H9 (cell line): Measurements from ENCODE around the gene GNA12. TPM values are rescaled to one million over a fixed set of nuclear protein-coding genes. Genes with fewer than 3 reads are reported as not detected.

Experiments
- DNase-seq: peaks from one replicate; pipeline ENCODE4 v3.0.0-alpha.2; 2017
- H2AFZ ChIP-seq: one replicate; pipeline ENCODE4 v1.6.1; 2013; ENCODE audit warnings: mild to moderate bottlenecking, low read length, control low read depth, moderate library complexity
- H2AK5ac ChIP-seq: 2 replicates; pipeline ENCODE4 v1.6.1; 2013; ENCODE audit warnings: low read length, control low read depth, mixed read lengths; ENCODE audit not compliant: insufficient read length
- H2BK120ac ChIP-seq: one replicate; pipeline ENCODE4 v1.6.1; 2013; ENCODE audit warnings: low read depth, mild to moderate bottlenecking, low read length, control low read depth, inconsistent platforms; ENCODE audit not compliant: poor library complexity, severe bottlenecking
- H2BK12ac ChIP-seq: 2 replicates; pipeline ENCODE4 v1.6.1; 2013; ENCODE audit warnings: low read length, control low read depth, mixed read lengths, low read depth; ENCODE audit not compliant: insufficient read length
- H2BK15ac ChIP-seq: 2 replicates; pipeline ENCODE4 v1.6.1; 2013; ENCODE audit warnings: low read depth, low read length, control low read depth
- H2BK20ac ChIP-seq: one replicate; pipeline ENCODE4 v1.6.1; 2013; ENCODE audit warnings: low read depth, mild to moderate bottlenecking, low read length, control low read depth, inconsistent platforms; ENCODE audit not compliant: poor library complexity, severe bottlenecking
- H2BK5ac ChIP-seq: 2 replicates; pipeline ENCODE4 v1.6.1; 2013; ENCODE audit warnings: low read length, control low read depth, mixed read lengths; ENCODE audit not compliant: insufficient read length
- H3K14ac ChIP-seq: 2 replicates; pipeline ENCODE4 v1.6.1; 2013; ENCODE audit warnings: low read length, control low read depth; ENCODE audit not compliant: insufficient read depth
- H3K18ac ChIP-seq: 2 replicates; pipeline ENCODE4 v1.6.1; 2013; ENCODE audit warnings: low read depth, mild to moderate bottlenecking, mixed read lengths, low read length, control low read depth; ENCODE audit not compliant: insufficient read length
- H3K23ac ChIP-seq: 2 replicates; pipeline ENCODE4 v1.6.1; 2013; ENCODE audit warnings: low read length, control low read depth, mixed read lengths, low read depth; ENCODE audit not compliant: insufficient read length
- H3K23me2 ChIP-seq: 2 replicates; pipeline ENCODE4 v1.6.1; 2013; ENCODE audit warnings: low read depth, mild to moderate bottlenecking, mixed read lengths, low read length, control low read depth; ENCODE audit not compliant: insufficient read length, poor library complexity, severe bottlenecking
- H3K27ac ChIP-seq: 2 replicates; pipeline ENCODE4 v1.5.1; 2013; ENCODE audit warnings: low read length, control low read depth, mixed read lengths, low read depth; ENCODE audit not compliant: insufficient read length
- H3K27me3 ChIP-seq: 2 replicates; pipeline ENCODE4 v1.6.1; 2013; ENCODE audit warnings: low read length, control low read depth, inconsistent platforms; ENCODE audit not compliant: insufficient read depth
- H3K4ac ChIP-seq: 2 replicates; pipeline ENCODE4 v1.6.1; 2013; ENCODE audit warnings: low read depth, mild to moderate bottlenecking, control low read depth, inconsistent platforms, low read length, moderate library complexity
- H3K4me1 ChIP-seq: 2 replicates; pipeline ENCODE4 v1.6.1; 2013; ENCODE audit warnings: low read length, control low read depth, inconsistent platforms; ENCODE audit not compliant: insufficient read depth
- H3K4me2 ChIP-seq: 2 replicates; pipeline ENCODE4 v1.6.1; 2013; ENCODE audit warnings: low read length, control low read depth, mixed read lengths; ENCODE audit not compliant: insufficient read length, insufficient read depth
- H3K56ac ChIP-seq: 2 replicates; pipeline ENCODE4 v1.6.1; 2013; ENCODE audit warnings: low read depth, mild to moderate bottlenecking, mixed read lengths, low read length, control low read depth; ENCODE audit not compliant: insufficient read length
- H3K79me1 ChIP-seq: 2 replicates; pipeline ENCODE4 v1.6.1; 2013; ENCODE audit warnings: low read depth, mild to moderate bottlenecking, moderate library complexity, low read length, control low read depth, inconsistent platforms; ENCODE audit not compliant: insufficient read depth, poor library complexity, severe bottlenecking
- H3K79me2 ChIP-seq: 2 replicates; pipeline ENCODE4 v1.6.1; 2013; ENCODE audit warnings: low read length, control low read depth, inconsistent platforms; ENCODE audit not compliant: insufficient read depth
- H3K9ac ChIP-seq: 2 replicates; pipeline ENCODE4 v1.6.1; 2013; ENCODE audit warnings: low read length, control low read depth, mixed read lengths; ENCODE audit not compliant: insufficient read length; ENCODE audit errors: extremely low read depth
- H3K9me3 ChIP-seq: one replicate; pipeline ENCODE4 v1.6.1; 2013; ENCODE audit warnings: low read depth, low read length, inconsistent platforms; ENCODE audit not compliant: control insufficient read depth
- H3T11ph ChIP-seq: one replicate; pipeline ENCODE4 v1.6.1; 2013; ENCODE audit warnings: mild to moderate bottlenecking, low read length, control low read depth, inconsistent platforms
- H4K20me1 ChIP-seq: one replicate; pipeline ENCODE4 v1.6.1; 2013; ENCODE audit not compliant: control insufficient read depth, insufficient read length, insufficient read depth
- H4K5ac ChIP-seq: 2 replicates; pipeline ENCODE4 v1.6.1; 2013; ENCODE audit warnings: low read depth, mild to moderate bottlenecking, mixed read lengths, low read length, control low read depth; ENCODE audit not compliant: insufficient read length
- H4K8ac ChIP-seq: replicated peaks from 2 replicates; pipeline ENCODE4 v1.6.1; 2013; ENCODE audit warnings: low read length, control low read depth, mixed read lengths, low read depth; ENCODE audit not compliant: insufficient read length
- H4K91ac ChIP-seq: 2 replicates; pipeline ENCODE4 v1.6.1; 2013; ENCODE audit warnings: low read depth, mild to moderate bottlenecking, moderate library complexity, mixed read lengths, low read length, control low read depth; ENCODE audit not compliant: insufficient read length
- H3K27ac Mint-ChIP-seq, 3 experiments: 2 replicates in 2 of 3; 3 replicates in 1 of 3; pipeline ENCODE4 v1.8.0; 2020 to 2021; ENCODE audit warnings: mixed read lengths in 3 of 3, mild to moderate bottlenecking in 1 of 3, moderate library complexity in 1 of 3
- H3K27me3 Mint-ChIP-seq: 2 replicates; pipeline ENCODE4 v1.8.0; 2021; ENCODE audit warnings: low read depth, mild to moderate bottlenecking, moderate library complexity, mixed read lengths
- H3K36me3 Mint-ChIP-seq, 3 experiments: 2 replicates in 2 of 3; 3 replicates in 1 of 3; pipeline ENCODE4 v1.8.0; 2020 to 2021; ENCODE audit warnings: low read depth in 3 of 3, mixed read lengths in 3 of 3; ENCODE audit not compliant: insufficient read depth in 1 of 3
- H3K4me1 Mint-ChIP-seq, 2 experiments: 2 replicates each; pipeline ENCODE4 v1.8.0; 2020; ENCODE audit warnings: mixed read lengths in 2 of 2
- H3K4me3 Mint-ChIP-seq, 2 experiments: 2 replicates in 1 of 2; 3 replicates in 1 of 2; pipeline ENCODE4 v1.8.0; 2020 to 2021; ENCODE audit warnings: mild to moderate bottlenecking in 2 of 2, mixed read lengths in 2 of 2, moderate library complexity in 1 of 2
- H3K9me3 Mint-ChIP-seq, 2 experiments: 2 replicates in 1 of 2; 3 replicates in 1 of 2; pipeline ENCODE4 v1.8.0; 2020; ENCODE audit warnings: mild to moderate bottlenecking in 2 of 2, mixed read lengths in 2 of 2, moderate library complexity in 1 of 2
- CTCF ChIP-seq: fragments of 200-600 bp; sonication (generic); conservative IDR thresholded peaks from 3 replicates; pipeline ENCODE4 v1.8.0; 2021; ENCODE audit warnings: antibody characterized with exemption, mild to moderate bottlenecking
- WGBS: extraction: QIAGEN DNeasy Blood & Tissue Kit; methylation state at CpG from one replicate; pipeline ENCODE4 v1.1.7; 2013; ENCODE audit warnings: missing lambda C conversion rate, low lambda C conversion rate, mixed read lengths; ENCODE audit not compliant: insufficient read length; ENCODE audit errors: extremely low coverage; 5-methylcytosine and 5-hydroxymethylcytosine counted together
- total RNA-seq: library from RNA; stranded (reverse); gene quantifications from 2 replicates; pipeline ENCODE4 v1.2.1, GENCODE V29; 2021

GNA12 gene
- total RNA-seq, 1 experiment from 2014 or later: 60.2 TPM

DNA sequence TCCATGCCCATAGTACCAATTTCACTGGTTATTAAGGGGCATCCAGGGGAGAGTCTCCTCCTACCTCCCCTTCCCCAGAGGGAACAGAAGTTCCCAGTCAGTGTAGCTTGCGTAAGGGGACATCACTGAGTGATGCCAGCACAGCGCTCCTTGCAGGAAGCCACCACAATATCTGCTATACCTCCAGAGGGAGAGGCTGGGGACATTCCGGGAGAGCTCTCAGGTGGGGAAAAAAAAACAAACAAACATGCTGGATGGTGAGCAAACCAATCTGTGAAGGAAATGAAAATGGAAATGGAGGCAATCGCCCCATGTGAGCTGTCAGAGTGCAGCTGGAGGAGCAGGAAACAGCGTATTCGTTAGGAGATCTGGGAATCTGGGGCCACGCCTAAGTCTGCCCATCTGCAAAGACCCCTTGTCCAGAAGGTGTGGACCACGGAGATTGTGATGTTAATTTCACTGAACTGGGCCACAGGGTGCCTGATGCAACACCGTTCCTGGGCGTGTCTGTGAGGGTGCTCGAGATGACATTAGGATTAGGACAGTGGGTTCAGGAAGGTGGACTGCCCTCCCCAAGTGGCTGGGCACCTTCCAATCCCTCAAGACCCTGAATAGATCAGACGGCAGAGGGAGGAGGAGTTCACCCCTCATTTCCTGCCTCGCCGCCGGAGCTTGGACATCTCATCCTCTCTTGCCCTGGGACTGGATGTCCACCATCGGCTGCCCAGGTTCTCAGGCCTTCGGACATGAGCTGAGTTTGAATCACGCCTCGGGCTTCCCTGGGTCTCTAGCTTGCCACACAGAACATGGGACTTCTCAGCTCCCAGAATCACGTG is 30.5 kb downstream of the GNA12 start:
- Mint-ChIP-seq H3K27ac (peak overlapping the region; percentile 6 to 96 (median 83); a peak in 5 of 7 replicates), H3K9me3 (no peaks in the 10 kb centered on the region; a peak in 1 of 5 replicates), H3K36me3 (peaks cover 4 to 22% (median 20%) of the 10 kb centered on the region in 3 experiments), H3K27me3 (no peaks in the 10 kb centered on the region), H3K4me3 (no peak overlapping the region), H3K4me1 (peaks cover 64 to 70% of the 10 kb centered on the region in 2 experiments)
- no peaks in the 10 kb centered on the region for H3K9me3 ChIP-seq
- TF ChIP-seq CTCF: no peak
- H3T11ph ChIP-seq: no peak overlapping the region
- no peak overlapping the region for H2BK5ac ChIP-seq
- no CpG with 5 or more reads among the region's 20 CpGs for WGBS
- H4K91ac ChIP-seq: no peak overlapping the region
- no peak overlapping the region for H2AFZ ChIP-seq
- no peak overlapping the region for H2BK20ac ChIP-seq
- no peaks in the 10 kb centered on the region for H3K23me2 ChIP-seq
- H4K8ac ChIP-seq: no peak overlapping the region
- peaks cover 13% of the 10 kb centered on the region for H3K79me1 ChIP-seq
- no peak for DNase-seq
- no peak overlapping the region for H3K14ac ChIP-seq
- H2BK12ac ChIP-seq: no peak overlapping the region
- H4K20me1 ChIP-seq: peaks cover 3% of the 10 kb centered on the region
- no peak overlapping the region for H3K4me2 ChIP-seq
- H3K56ac ChIP-seq: no peak overlapping the region
- H2BK15ac ChIP-seq: no peak overlapping the region
- H3K23ac ChIP-seq: no peak overlapping the region
- H2AK5ac ChIP-seq: no peak overlapping the region
- H3K18ac ChIP-seq: no peak overlapping the region
- peaks cover 41% of the 10 kb centered on the region; the same call in 1 of the 2 replicates for H3K79me2 ChIP-seq
- peaks cover 19% of the 10 kb centered on the region; the same call in 1 of the 2 replicates for H3K4me1 ChIP-seq
- H3K27me3 ChIP-seq: no peaks in the 10 kb centered on the region
- no peak overlapping the region for H3K9ac ChIP-seq
- no peak overlapping the region for H2BK120ac ChIP-seq
- no peak overlapping the region for H3K4ac ChIP-seq
- no peak overlapping the region for H3K27ac ChIP-seq
- H4K5ac ChIP-seq: no peak overlapping the region
